ENCODE measurements around the gene SERPINF2. TPM values are rescaled to one million over a fixed set of nuclear protein-coding genes. Genes with fewer than 3 reads are reported as not detected.
"Not testable (repeated sequence)": the region's sequence is repeated elsewhere in the genome, so short reads cannot be mapped to it uniquely, and the experiment has no call there.

Gene SERPINF2
- total RNA-seq, 1 donor from 2014 or later, result 24.1 TPM

DNA sequence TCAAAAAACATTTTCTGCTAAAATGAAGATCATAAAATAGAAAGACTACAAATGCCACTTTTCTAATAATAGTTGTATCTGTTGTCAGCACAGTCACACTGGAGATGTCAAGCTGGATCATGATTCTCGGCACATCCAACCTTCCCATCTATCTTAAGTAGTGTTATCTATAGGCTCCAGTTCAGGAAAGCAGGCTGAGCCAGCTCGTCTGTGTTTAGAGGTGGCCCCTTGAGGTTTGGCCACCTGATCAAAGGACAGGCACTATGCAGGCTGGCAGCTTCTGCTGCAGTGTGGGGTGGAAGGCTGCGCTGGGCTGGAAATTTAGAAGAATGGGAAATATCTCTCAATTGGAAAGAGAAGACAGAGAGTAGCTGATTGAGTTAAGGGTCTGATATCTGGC is 54.7 kb downstream of the SERPINF2 start:
- peaks cover 22% of the 10 kb centered on the region for H3K36me3 ChIP-seq
- H3K4me3 ChIP-seq, result no peak overlapping the region
- no peaks in the 10 kb centered on the region for H3K9me3 ChIP-seq
- H3K27me3 ChIP-seq (ENCODE audit: low read depth), result no peaks in the 10 kb centered on the region
- no peak for ATAC-seq
- intact Hi-C loops (cut with DNase I), result no loop called here
- no peak for DNase-seq
- H3K4me1 ChIP-seq, result peaks cover 9% of the 10 kb centered on the region
- H3K27ac ChIP-seq, result no peak overlapping the region
- TF ChIP-seq, protein P1, sequence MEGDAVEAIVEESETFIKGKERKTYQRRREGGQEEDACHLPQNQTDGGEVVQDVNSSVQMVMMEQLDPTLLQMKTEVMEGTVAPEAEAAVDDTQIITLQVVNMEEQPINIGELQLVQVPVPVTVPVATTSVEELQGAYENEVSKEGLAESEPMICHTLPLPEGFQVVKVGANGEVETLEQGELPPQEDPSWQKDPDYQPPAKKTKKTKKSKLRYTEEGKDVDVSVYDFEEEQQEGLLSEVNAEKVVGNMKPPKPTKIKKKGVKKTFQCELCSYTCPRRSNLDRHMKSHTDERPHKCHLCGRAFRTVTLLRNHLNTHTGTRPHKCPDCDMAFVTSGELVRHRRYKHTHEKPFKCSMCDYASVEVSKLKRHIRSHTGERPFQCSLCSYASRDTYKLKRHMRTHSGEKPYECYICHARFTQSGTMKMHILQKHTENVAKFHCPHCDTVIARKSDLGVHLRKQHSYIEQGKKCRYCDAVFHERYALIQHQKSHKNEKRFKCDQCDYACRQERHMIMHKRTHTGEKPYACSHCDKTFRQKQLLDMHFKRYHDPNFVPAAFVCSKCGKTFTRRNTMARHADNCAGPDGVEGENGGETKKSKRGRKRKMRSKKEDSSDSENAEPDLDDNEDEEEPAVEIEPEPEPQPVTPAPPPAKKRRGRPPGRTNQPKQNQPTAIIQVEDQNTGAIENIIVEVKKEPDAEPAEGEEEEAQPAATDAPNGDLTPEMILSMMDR (IDR thresholded peaks at IDR 0.05), result no peak

DNA sequence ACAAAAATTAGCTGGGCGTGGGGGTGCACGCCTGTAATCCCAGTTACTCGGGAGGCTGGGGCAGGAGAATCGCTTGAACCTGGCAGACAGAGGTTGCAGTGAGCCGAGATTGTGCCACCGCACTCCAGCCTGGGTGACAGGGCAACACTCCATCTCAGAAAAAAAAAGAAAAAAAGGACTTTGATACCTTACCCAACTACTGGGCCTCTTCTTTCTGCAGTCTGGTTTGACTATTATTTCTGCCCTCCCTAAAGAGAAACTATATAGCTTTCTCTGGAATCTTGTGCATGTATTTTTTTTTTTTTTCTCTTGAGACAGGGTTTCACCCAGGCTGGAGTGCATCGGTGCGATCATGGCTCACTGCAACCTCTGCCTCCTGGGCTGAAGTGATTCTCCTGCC is 55.2 kb downstream of the SERPINF2 start:
- H3K27ac ChIP-seq; H3K27me3 ChIP-seq (ENCODE audit: low read depth); ATAC-seq; DNase-seq; H3K9me3 ChIP-seq; intact Hi-C loops (cut with DNase I); H3K4me1 ChIP-seq; H3K4me3 ChIP-seq: not testable (repeated sequence)
- H3K36me3 ChIP-seq, result peaks cover 28% of the 10 kb centered on the region

DNA sequence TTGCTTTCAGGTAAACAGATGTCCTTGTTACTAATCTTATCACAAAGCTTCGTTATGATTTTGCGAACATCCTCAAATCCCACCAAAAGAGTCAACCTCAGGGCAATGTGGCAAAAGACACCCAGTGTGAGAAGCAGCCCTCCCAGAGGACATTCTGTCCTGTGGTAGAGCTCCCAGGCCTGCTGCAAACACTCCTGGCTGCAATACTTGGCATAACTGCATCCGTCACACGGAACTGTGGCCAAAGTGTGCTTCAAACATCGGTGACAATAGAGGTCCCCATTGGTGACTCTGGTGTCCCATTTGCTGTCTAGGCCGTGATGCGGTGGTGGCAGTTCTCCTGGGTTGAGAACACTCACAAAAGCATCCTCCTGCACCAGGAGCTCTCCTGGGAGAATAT is 57.6 kb downstream of the SERPINF2 start:
- DNase-seq, result no peak
- TF ChIP-seq, protein P1 (IDR thresholded peaks at IDR 0.05), result no peak
- Histone ChIP-seq H3K27ac (no peak overlapping the region), H3K4me1 (peaks cover 9% of the 10 kb centered on the region), H3K27me3 (ENCODE audit: low read depth) (no peaks in the 10 kb centered on the region), H3K36me3 (peaks cover 40% of the 10 kb centered on the region), H3K4me3 (no peak overlapping the region), H3K9me3 (no peaks in the 10 kb centered on the region)
- intact Hi-C loops (cut with DNase I), result no loop called here
- ATAC-seq, result no peak

DNA sequence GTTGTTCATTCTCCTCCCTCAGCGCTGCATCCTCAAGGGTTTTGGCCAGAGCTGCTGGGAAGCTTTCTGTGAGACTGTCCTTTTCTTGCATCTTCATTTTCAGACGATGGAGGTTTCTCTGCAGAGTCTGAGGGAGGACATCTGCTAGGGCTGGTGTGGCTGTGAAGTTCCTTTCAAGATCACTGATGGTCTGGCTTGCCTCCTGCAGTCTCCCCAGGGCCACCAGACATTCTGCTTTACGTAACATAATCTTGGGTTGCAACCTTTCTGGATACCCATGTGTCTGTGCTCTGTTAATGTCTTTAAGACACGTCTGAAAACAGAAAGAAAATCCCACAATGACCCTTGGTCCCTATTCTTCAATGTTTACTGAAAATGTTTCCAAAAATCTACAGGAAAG is 58.0 kb downstream of the SERPINF2 start:
- Histone ChIP-seq H3K4me3 (no peak overlapping the region), H3K27me3 (ENCODE audit: low read depth) (no peaks in the 10 kb centered on the region), H3K27ac (no peak overlapping the region), H3K9me3 (no peaks in the 10 kb centered on the region), H3K36me3 (peaks cover 41% of the 10 kb centered on the region), H3K4me1 (peaks cover 9% of the 10 kb centered on the region)
- ATAC-seq, result no peak
- intact Hi-C loops (cut with DNase I), result no loop called here
- TF ChIP-seq, protein P1 (IDR thresholded peaks at IDR 0.05), result no peak
- DNase-seq, result peak; percentile 3

DNA sequence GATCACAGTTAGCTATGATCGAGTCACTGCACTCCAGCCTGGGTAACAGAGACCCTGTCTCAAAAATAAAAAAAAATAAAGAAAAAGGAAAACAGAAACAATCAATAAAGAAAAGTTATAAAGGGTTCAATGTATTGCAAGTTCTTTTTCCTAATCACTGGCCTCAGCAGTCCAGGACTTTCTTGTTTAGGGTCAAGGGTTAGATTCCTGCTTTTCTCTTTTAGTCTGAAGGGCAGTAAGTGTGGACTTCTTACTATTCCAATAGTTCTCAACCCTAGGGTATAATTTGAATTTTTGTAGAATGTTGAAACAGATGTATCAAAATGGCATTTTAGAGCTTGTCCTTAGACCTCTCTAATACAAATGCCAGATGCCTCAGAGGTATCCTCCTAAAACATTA is 59.8 kb downstream of the SERPINF2 start:
- intact Hi-C loops (cut with DNase I), result no loop called here
- no peak overlapping the region for H3K4me3 ChIP-seq
- no peaks in the 10 kb centered on the region for H3K27me3 ChIP-seq (ENCODE audit: low read depth)
- H3K4me1 ChIP-seq, result peaks cover under 1% of the 10 kb centered on the region
- H3K27ac ChIP-seq, result no peak overlapping the region
- no peaks in the 10 kb centered on the region for H3K9me3 ChIP-seq
- peaks cover 41% of the 10 kb centered on the region for H3K36me3 ChIP-seq
- no peak for DNase-seq
- TF ChIP-seq, protein P1 (IDR thresholded peaks at IDR 0.05), result no peak
- ATAC-seq, result no peak

DNA sequence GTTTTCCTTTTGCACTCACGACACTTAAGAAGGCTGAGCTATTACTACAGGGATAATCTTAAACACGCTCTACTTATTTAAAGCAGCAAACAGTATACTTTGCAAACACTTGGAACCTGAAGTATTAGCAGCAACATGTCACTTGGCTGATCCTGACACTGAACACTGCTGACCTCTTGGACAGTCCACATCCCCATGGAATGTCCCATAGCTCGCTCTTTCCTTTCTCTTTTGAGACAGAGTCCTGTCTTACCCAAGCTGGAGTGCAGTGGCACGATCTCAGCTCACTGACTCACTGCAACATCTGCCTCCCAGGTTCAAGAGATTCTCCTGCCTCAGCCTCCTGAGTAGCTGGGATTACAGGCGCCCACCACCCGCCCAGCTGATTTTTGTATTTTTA is 60.6 kb downstream of the SERPINF2 start:
- TF ChIP-seq, protein P1 (IDR thresholded peaks at IDR 0.05), result no peak
- H3K36me3 ChIP-seq, result peaks cover 47% of the 10 kb centered on the region
- H3K4me3 ChIP-seq, result no peak overlapping the region
- ATAC-seq, result no peak
- H3K9me3 ChIP-seq, result no peaks in the 10 kb centered on the region
- no peaks in the 10 kb centered on the region for H3K4me1 ChIP-seq
- DNase-seq, result no peak
- H3K27me3 ChIP-seq (ENCODE audit: low read depth), result no peaks in the 10 kb centered on the region
- intact Hi-C loops (cut with DNase I), result no loop called here
- no peak overlapping the region for H3K27ac ChIP-seq

Other genes with a start within 250 kb of the SERPINF2 start
- gene INPP5K, start 226.3 kb upstream of the SERPINF2 start, total RNA-seq, result 57.9 TPM
- 71.3 TPM for gene PITPNA, start 180.1 kb upstream of the SERPINF2 start, total RNA-seq
- 44.6 TPM for gene SLC43A2, start 114.0 kb upstream of the SERPINF2 start, total RNA-seq
- 37.4 TPM for gene SCARF1, start 97.1 kb upstream of the SERPINF2 start, total RNA-seq
- gene RILP, start 93.0 kb upstream of the SERPINF2 start, total RNA-seq, result 41.5 TPM
- gene PRPF8, start 58.0 kb upstream of the SERPINF2 start, total RNA-seq, result 280 TPM
- 13.4 TPM for gene TLCD2, start 32.5 kb upstream of the SERPINF2 start, total RNA-seq
- gene WDR81, start 18.2 kb upstream of the SERPINF2 start, total RNA-seq, result 49.9 TPM
- 204 TPM for gene SERPINF1, start 19.2 kb downstream of the SERPINF2 start, total RNA-seq
- 21.9 TPM for gene SMYD4, start 87.0 kb downstream of the SERPINF2 start, total RNA-seq
- gene RPA1, start 87.1 kb downstream of the SERPINF2 start, total RNA-seq, result 67.1 TPM

Data from lower lobe of right lung (tissue), 2 donors.